Neural cell (in vitro differentiated cells): ENCODE results near the gene MYADML2. TPM values are rescaled to one million over a fixed set of nuclear protein-coding genes. Genes with fewer than 3 reads are reported as not detected.
"Not testable (repeated sequence)": the region's sequence is repeated elsewhere in the genome, so short reads cannot be mapped to it uniquely, and the experiment has no call there.

Source experiments
- H2AFZ ChIP-seq: fragments of 200-600, 300-800 bp; sonication (generic), shearing (Covaris generic); 2 replicates; pipeline ENCODE4 v1.6.0; 2014; ENCODE audit warnings: low read depth, mild to moderate bottlenecking, antibody characterized with exemption, low read length, moderate library complexity
- H3F3A ChIP-seq: fragments of 200-600 bp; shearing (Covaris generic); 2 replicates; pipeline ENCODE4 v1.6.1; 2016; ENCODE audit warnings: mild to moderate bottlenecking, moderate library complexity, mixed read lengths, antibody characterized with exemption, low read length; ENCODE audit not compliant: insufficient read depth, poor library complexity, severe bottlenecking
- H3K27ac ChIP-seq: fragments of 200-600, 300-800 bp; sonication (generic), shearing (Covaris generic); 2 replicates; pipeline ENCODE4 v1.5.1; 2014; ENCODE audit warnings: mild to moderate bottlenecking, low read length, moderate library complexity
- H3K27me3 ChIP-seq: fragments of 300-800, 200-600 bp; sonication (generic), shearing (Covaris generic); 2 replicates; pipeline ENCODE4 v1.6.0; 2014; ENCODE audit warnings: mild to moderate bottlenecking, low read depth, low read length, moderate library complexity; ENCODE audit not compliant: insufficient read depth
- H3K36me3 ChIP-seq: fragments of 300-800, 200-600 bp; sonication (generic), shearing (Covaris generic); 2 replicates; pipeline ENCODE4 v1.5.1; 2014; ENCODE audit warnings: mild to moderate bottlenecking, antibody characterized with exemption, low read length, moderate library complexity; ENCODE audit not compliant: insufficient read depth
- H3K4me2 ChIP-seq: fragments of 300-800, 200-600 bp; sonication (generic), shearing (Covaris generic); 2 replicates; pipeline ENCODE4 v1.6.0; 2014; ENCODE audit warnings: mild to moderate bottlenecking, low read length
- H3K4me3 ChIP-seq: fragments of 300-800, 200-600 bp; sonication (generic), shearing (Covaris generic); 2 replicates; pipeline ENCODE4 v1.5.1; 2014; ENCODE audit warnings: mild to moderate bottlenecking, low read length, moderate library complexity
- H3K79me2 ChIP-seq: fragments of 200-600 bp; shearing (Covaris generic); replicated peaks from 2 replicates; pipeline ENCODE4 v1.6.0; 2014; ENCODE audit warnings: mild to moderate bottlenecking, low read length, moderate library complexity; ENCODE audit not compliant: insufficient read depth
- H3K9ac ChIP-seq: fragments of 300-800, 200-600 bp; sonication (generic), shearing (Covaris generic); 2 replicates; pipeline ENCODE4 v1.6.1; 2016; ENCODE audit warnings: mild to moderate bottlenecking, low read length, mixed read lengths
- H3K9me2 ChIP-seq: fragments of 200-600 bp; shearing (Covaris generic); 2 replicates; pipeline ENCODE4 v1.6.1; 2016; ENCODE audit warnings: mild to moderate bottlenecking, low read length, mixed read lengths; ENCODE audit not compliant: insufficient read depth
- H3K9me3 ChIP-seq: fragments of 200-600, 300-800 bp; sonication (generic), shearing (Covaris generic); 2 replicates; pipeline ENCODE4 v1.6.1; 2016; ENCODE audit warnings: mild to moderate bottlenecking, mixed run types, low read length, moderate library complexity, mixed read lengths
- H4K20me1 ChIP-seq: fragments of 200-600 bp; shearing (Covaris generic); 2 replicates; pipeline ENCODE4 v1.6.1; 2016; ENCODE audit warnings: mild to moderate bottlenecking, mixed run types; ENCODE audit not compliant: insufficient read depth
- EP300 ChIP-seq: fragments of 450-650 bp; conservative IDR thresholded peaks from 2 replicates; pipeline ENCODE4 v1.6.1; 2014; ENCODE audit warnings: antibody characterized with exemption, mild to moderate bottlenecking, moderate library complexity; ENCODE audit not compliant: poor library complexity, severe bottlenecking
- EZH2 ChIP-seq: fragments of 200-600, 300-800 bp; shearing (Covaris generic), sonication (generic); IDR thresholded peaks from 2 replicates; pipeline ENCODE4 v1.6.1; 2014; ENCODE audit warnings: antibody characterized with exemption, low read length, borderline replicate concordance, mild to moderate bottlenecking; ENCODE audit not compliant: insufficient read depth, poor library complexity, severe bottlenecking
- MXI1 ChIP-seq: fragments of 450-650 bp; conservative IDR thresholded peaks from 2 replicates; pipeline ENCODE4 v1.6.1; 2014; ENCODE audit warnings: antibody characterized with exemption, mild to moderate bottlenecking; ENCODE audit not compliant: poor library complexity, severe bottlenecking
- POLR2AphosphoS5 ChIP-seq: IDR thresholded peaks from 2 replicates; pipeline ENCODE4 v1.6.1; 2012
- RAD21 ChIP-seq: fragments of 450-650 bp; conservative IDR thresholded peaks from 2 replicates; pipeline ENCODE4 v1.6.1; 2014; ENCODE audit warnings: antibody characterized with exemption, mild to moderate bottlenecking, moderate library complexity
- SMC3 ChIP-seq: fragments of 450-650 bp; conservative IDR thresholded peaks from 2 replicates; pipeline ENCODE4 v1.6.1; 2014; ENCODE audit warnings: antibody characterized with exemption, mild to moderate bottlenecking, moderate library complexity; ENCODE audit not compliant: poor library complexity
- TAF1 ChIP-seq: IDR thresholded peaks from 2 replicates; pipeline ENCODE4 v1.6.1; 2012; ENCODE audit warnings: low read depth
- polyA plus RNA-seq: library from polyadenylated mRNA; depleted of rRNA; stranded (reverse); fragments of >200 nt; gene quantifications from 2 replicates; pipeline ENCODE4 v1.2.3, GENCODE V29; 2014
- TF ChIP-seq, protein P1 (sequence below): fragments of 450-650 bp; IDR thresholded peaks from 2 replicates; pipeline ENCODE4 v1.5.1; 2014; ENCODE audit warnings: antibody characterized with exemption, mild to moderate bottlenecking, moderate library complexity; ENCODE audit not compliant: poor library complexity, severe bottlenecking
- TF ChIP-seq, protein P2 (sequence below): IDR thresholded peaks from 2 replicates; pipeline ENCODE4 v1.6.1; 2012; ENCODE audit warnings: borderline replicate concordance

MYADML2 gene
- polyA plus RNA-seq, 1 donor from 2014 or later = 1.1 TPM

GRCh38 chr17:81955058-81955681, 8.1 kb upstream of the MYADML2 start:
- H2AFZ ChIP-seq = no peak overlapping the region
- H3K9me3 ChIP-seq = no peaks in the 10 kb centered on the region
- no peaks in the 10 kb centered on the region for H4K20me1 ChIP-seq
- H3K9ac ChIP-seq = no peak overlapping the region
- no peak overlapping the region for H3K27ac ChIP-seq
- no peak overlapping the region for H3K4me3 ChIP-seq
- H3F3A ChIP-seq = no peaks in the 10 kb centered on the region
- H3K4me2 ChIP-seq = no peak overlapping the region
- H3K27me3 ChIP-seq = peaks cover 30% of the 10 kb centered on the region
- no peaks in the 10 kb centered on the region for H3K9me2 ChIP-seq
- H3K36me3 ChIP-seq = no peaks in the 10 kb centered on the region
- H3K79me2 ChIP-seq = no peaks in the 10 kb centered on the region
- TF ChIP-seq SMC3 = no peak
- TF ChIP-seq, protein P1, sequence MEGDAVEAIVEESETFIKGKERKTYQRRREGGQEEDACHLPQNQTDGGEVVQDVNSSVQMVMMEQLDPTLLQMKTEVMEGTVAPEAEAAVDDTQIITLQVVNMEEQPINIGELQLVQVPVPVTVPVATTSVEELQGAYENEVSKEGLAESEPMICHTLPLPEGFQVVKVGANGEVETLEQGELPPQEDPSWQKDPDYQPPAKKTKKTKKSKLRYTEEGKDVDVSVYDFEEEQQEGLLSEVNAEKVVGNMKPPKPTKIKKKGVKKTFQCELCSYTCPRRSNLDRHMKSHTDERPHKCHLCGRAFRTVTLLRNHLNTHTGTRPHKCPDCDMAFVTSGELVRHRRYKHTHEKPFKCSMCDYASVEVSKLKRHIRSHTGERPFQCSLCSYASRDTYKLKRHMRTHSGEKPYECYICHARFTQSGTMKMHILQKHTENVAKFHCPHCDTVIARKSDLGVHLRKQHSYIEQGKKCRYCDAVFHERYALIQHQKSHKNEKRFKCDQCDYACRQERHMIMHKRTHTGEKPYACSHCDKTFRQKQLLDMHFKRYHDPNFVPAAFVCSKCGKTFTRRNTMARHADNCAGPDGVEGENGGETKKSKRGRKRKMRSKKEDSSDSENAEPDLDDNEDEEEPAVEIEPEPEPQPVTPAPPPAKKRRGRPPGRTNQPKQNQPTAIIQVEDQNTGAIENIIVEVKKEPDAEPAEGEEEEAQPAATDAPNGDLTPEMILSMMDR = no peak
- TF ChIP-seq, protein P2, sequence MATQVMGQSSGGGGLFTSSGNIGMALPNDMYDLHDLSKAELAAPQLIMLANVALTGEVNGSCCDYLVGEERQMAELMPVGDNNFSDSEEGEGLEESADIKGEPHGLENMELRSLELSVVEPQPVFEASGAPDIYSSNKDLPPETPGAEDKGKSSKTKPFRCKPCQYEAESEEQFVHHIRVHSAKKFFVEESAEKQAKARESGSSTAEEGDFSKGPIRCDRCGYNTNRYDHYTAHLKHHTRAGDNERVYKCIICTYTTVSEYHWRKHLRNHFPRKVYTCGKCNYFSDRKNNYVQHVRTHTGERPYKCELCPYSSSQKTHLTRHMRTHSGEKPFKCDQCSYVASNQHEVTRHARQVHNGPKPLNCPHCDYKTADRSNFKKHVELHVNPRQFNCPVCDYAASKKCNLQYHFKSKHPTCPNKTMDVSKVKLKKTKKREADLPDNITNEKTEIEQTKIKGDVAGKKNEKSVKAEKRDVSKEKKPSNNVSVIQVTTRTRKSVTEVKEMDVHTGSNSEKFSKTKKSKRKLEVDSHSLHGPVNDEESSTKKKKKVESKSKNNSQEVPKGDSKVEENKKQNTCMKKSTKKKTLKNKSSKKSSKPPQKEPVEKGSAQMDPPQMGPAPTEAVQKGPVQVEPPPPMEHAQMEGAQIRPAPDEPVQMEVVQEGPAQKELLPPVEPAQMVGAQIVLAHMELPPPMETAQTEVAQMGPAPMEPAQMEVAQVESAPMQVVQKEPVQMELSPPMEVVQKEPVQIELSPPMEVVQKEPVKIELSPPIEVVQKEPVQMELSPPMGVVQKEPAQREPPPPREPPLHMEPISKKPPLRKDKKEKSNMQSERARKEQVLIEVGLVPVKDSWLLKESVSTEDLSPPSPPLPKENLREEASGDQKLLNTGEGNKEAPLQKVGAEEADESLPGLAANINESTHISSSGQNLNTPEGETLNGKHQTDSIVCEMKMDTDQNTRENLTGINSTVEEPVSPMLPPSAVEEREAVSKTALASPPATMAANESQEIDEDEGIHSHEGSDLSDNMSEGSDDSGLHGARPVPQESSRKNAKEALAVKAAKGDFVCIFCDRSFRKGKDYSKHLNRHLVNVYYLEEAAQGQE = no peak
- TF ChIP-seq POLR2AphosphoS5 = no peak
- TF ChIP-seq MXI1 = no peak
- TF ChIP-seq EP300 = no peak
- TF ChIP-seq EZH2 = no peak
- no peak for TF ChIP-seq TAF1
- no peak for TF ChIP-seq RAD21

DNA sequence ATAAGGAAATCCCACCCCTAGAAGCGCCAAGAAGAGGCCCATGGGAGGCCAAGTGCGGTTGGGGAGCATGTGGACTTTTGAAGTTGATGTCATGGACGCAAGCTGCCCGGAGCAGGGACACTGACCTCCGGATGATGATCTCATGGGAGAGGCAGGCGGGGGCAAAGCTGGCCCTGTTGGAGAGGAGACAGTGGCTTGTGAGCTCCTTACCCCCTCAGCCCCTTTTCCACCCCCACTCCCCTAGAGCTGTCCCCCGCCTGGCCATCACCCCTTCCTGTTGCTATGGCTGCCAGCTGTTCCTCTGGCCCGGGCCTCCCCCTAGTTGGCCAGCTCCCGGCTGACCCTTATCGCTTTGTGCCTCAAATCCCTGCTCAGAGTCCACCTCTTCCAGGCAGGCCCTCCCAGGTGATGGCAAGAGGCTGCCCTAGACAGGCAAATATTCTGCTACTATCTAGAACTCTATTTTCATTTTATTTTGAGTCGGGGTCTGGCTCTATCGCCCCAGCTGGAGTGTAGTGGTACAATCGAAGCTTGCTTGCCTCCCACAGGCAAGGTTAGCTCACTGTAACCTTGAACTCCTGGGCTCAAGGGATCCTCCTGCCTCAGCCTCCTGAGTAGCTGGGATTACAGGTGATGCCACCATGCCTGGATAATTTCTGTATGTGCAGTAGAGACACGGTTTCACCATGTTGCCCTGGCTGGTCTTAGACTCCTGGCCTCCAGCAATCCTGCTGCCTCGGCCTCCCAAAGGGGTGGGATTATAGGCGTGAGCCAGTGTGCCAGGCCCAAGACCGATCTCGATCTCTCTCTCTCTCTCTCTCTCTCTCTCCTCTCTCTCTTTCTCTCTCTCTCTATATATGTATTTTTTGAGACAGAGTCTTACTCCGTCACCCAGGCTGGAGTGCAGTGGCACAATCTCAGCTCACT, 7.4 kb upstream of the MYADML2 start:
- Histone ChIP-seq H3K4me2 (no peak overlapping the region), H3K36me3 (no peaks in the 10 kb centered on the region), H3K27ac (no peak overlapping the region), H3K9ac (no peak overlapping the region), H4K20me1 (no peaks in the 10 kb centered on the region), H3K79me2 (no peaks in the 10 kb centered on the region), H3F3A (no peaks in the 10 kb centered on the region), H3K9me2 (no peaks in the 10 kb centered on the region), H2AFZ (no peak overlapping the region), H3K4me3 (no peak overlapping the region), H3K27me3 (peaks cover 24% of the 10 kb centered on the region), H3K9me3 (no peaks in the 10 kb centered on the region)
- TF ChIP-seq EP300 (no peak), EZH2 (no peak), RAD21 (no peak), TAF1 (no peak), MXI1 (no peak), POLR2AphosphoS5 (no peak)

DNA sequence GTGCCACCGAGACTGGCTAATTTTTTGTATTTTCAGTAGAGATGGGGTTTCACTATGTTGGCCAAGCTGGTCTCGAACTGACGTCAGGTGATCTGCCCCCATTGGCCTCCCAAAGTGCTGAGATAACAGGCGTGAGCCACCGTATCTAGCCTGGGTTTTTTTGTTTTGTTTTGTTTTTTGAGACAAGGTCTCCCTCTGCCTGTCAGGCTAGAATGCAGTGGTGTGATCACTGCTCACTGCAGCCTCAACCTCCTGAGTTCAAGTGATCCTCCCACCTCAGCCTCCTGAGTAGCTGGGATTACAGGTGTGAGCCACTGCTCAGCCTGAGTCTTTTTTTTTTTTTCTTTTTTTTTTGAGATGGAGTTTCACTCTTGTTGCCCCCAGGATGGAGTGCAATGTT, 6.4 kb upstream of the MYADML2 start:
- peaks cover 15% of the 10 kb centered on the region for H3K27me3 ChIP-seq

More for the DNA sequence above, 6.4 kb upstream of the MYADML2 start:
- not testable (repeated sequence) for H3F3A ChIP-seq, H3K79me2 ChIP-seq, H3K4me3 ChIP-seq, H3K27ac ChIP-seq, H3K9me2 ChIP-seq, H3K4me2 ChIP-seq, H4K20me1 ChIP-seq, H3K36me3 ChIP-seq, H3K9ac ChIP-seq, H2AFZ ChIP-seq, H3K9me3 ChIP-seq
